GM19438 (cell line): ENCODE results near the gene BBS2.

Experiments
- ATAC-seq: cut with Tn5 transposase; IDR thresholded peaks from one replicate; pipeline ENCODE4 v1.9.1; 2021; ENCODE audit warnings: low read depth; ENCODE audit not compliant: unreplicated experiment

BBS2 gene

DNA sequence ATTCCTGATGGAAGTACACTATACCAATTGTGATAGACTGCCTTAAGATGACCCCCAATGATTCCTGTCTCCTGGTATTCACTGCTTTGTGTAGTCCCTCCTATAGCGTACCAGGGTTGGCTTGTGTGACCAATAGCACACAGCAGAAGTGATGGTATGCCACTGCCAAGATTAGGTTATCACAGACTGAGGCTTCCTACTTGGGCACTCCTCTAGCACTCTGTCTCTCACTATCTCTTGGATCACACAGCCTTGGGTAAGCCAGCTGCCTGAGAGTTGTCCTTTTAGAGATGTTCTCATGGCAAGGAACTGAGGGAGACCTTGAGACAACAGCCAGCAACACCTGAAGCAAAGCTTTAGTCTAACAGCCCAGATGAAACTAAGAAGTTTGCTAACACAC, 81.8 kb downstream of the BBS2 start:
- no peak for ATAC-seq

DNA sequence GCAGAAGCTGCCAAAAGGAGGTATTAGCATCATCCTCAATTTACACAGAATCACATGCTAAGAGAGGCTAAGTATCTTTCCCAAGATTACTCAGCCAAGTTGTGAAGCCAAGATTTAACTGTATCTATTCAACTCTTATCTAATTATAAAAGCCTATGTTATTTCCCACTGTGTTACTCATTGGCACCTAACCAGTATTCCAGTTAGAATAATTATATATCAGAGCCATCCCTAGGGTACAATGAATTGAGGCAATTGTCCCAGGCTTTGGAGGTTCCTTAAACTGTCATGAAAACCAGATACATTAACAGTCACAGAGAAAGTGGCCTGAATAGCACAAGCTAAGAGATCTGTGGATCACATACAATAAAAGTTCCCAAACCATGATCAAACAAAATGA, 83.6 kb downstream of the BBS2 start:
- ATAC-seq: no peak
